ENCODE data around the gene GRAMD1A. TPM values are rescaled to one million over a fixed set of nuclear protein-coding genes. Genes with fewer than 3 reads are reported as not detected.
"Not testable (repeated sequence)": the region's sequence is repeated elsewhere in the genome, so short reads cannot be mapped to it uniquely, and the experiment has no call there.

Gene GRAMD1A
- total and polyA plus RNA-seq, 12 donors: 19.5 to 49.4 (median 31.8) TPM

DNA sequence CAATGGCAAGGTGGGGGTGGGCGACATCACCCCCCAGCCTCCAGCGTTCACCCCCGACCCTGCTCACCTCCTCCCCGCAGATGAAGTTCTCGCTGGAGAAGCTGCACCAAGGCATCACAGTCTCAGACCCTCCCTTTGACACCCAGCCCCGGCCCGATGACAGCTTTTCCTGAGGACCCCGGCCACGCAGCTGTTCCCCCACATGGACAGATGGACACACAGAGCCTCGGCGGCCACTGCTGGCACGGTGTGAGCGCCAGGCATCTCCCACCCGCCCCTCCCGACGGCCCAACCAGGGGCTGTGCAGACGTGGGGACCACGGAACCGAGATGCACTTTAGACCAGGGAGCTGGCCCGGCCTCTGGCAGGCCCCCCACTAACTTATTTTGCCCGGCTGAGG, 25.8 kb downstream of the GRAMD1A start:
- Histone ChIP-seq H3K9me3 (no peaks in the 10 kb centered on the region), H3K27ac (no peak overlapping the region), H3K36me3 (peaks cover 0 to 74% (median 47%) of the 10 kb centered on the region in 9 donors), H3K4me1 (peaks cover 0 to 15% (median 6%) of the 10 kb centered on the region in 9 donors), H3K4me3 (no peak overlapping the region), H3K27me3 (peaks cover 0 to 8% (median 0%) of the 10 kb centered on the region in 7 donors)
- intact Hi-C loops (cut with DNase I): no loop called here
- ATAC-seq (no peak), DNase-seq (no peak)
- TF ChIP-seq, protein P1, sequence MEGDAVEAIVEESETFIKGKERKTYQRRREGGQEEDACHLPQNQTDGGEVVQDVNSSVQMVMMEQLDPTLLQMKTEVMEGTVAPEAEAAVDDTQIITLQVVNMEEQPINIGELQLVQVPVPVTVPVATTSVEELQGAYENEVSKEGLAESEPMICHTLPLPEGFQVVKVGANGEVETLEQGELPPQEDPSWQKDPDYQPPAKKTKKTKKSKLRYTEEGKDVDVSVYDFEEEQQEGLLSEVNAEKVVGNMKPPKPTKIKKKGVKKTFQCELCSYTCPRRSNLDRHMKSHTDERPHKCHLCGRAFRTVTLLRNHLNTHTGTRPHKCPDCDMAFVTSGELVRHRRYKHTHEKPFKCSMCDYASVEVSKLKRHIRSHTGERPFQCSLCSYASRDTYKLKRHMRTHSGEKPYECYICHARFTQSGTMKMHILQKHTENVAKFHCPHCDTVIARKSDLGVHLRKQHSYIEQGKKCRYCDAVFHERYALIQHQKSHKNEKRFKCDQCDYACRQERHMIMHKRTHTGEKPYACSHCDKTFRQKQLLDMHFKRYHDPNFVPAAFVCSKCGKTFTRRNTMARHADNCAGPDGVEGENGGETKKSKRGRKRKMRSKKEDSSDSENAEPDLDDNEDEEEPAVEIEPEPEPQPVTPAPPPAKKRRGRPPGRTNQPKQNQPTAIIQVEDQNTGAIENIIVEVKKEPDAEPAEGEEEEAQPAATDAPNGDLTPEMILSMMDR (IDR thresholded peaks at IDR 0.05): no peak
- WGBS, 2 donors: 91 to 93% methylated on average over 21 of the region's 21 CpGs

DNA sequence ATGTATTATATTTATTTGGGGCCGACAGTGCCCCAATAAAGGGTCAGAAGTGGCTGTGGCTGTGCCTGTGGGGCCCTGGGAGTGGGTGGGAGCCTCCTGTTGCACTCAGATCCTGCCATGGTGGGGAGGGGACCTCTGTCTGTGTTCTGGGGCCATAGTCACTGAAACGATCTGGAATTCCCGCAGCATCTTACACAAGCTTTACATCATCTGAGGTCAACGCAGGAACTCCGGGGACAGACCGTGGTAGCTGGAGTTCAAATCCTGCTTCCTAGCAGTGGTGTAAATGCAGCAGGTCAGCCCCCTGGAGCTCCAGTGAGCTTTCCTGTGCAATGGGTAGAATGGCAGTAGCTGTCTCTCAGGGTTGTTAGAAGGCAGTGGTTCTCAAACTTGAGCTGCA, 26.3 kb downstream of the GRAMD1A start:
- H3K36me3 ChIP-seq: peaks cover 0 to 70% (median 42%) of the 10 kb centered on the region in 9 donors
- no peak overlapping the region for H3K27ac ChIP-seq
- H3K4me1 ChIP-seq: peaks cover 0 to 18% (median 9%) of the 10 kb centered on the region in 9 donors
- no peak for ATAC-seq
- H3K9me3 ChIP-seq: no peaks in the 10 kb centered on the region
- 80 to 82% methylated on average over 6 of the region's 6 CpGs for WGBS, 2 donors
- no peak for DNase-seq
- TF ChIP-seq, protein P1 (IDR thresholded peaks at IDR 0.05): no peak
- H3K4me3 ChIP-seq: no peak overlapping the region
- intact Hi-C loops (cut with DNase I): no loop called here
- peaks cover 0 to 13% (median 0%) of the 10 kb centered on the region in 7 donors for H3K27me3 ChIP-seq

DNA sequence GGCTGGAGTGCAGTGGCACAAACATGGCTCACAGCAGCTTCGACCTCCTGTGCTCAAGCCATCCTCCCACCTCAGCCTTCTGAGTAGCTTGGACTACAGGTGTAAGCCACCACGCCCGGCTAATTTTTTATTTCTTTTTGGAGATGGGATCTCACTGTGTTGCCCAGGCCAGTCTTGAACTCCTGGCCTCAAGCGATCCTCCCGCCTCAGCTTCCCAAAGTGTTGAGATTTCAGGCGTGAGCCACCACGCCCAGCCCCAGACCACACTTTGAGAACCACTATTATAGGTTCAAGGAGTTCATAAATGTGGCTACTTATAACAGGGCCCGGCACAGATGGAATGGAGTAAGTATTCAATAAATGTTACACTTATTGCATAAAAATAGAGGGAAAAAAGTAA, 26.9 kb downstream of the GRAMD1A start:
- WGBS, 2 donors: 90 to 91% methylated on average over 8 of the region's 8 CpGs
- intact Hi-C loops (cut with DNase I): no loop called here
- H3K27ac ChIP-seq: no peak overlapping the region
- peaks cover 0 to 64% (median 36%) of the 10 kb centered on the region in 9 donors for H3K36me3 ChIP-seq
- H3K27me3 ChIP-seq: peaks cover 0 to 19% (median 0%) of the 10 kb centered on the region in 7 donors
- TF ChIP-seq, protein P1 (IDR thresholded peaks at IDR 0.05): no peak
- no peak for DNase-seq
- no peak for ATAC-seq
- no peaks in the 10 kb centered on the region for H3K9me3 ChIP-seq
- no peak overlapping the region for H3K4me3 ChIP-seq
- peaks cover 0 to 20% (median 12%) of the 10 kb centered on the region in 9 donors for H3K4me1 ChIP-seq

DNA sequence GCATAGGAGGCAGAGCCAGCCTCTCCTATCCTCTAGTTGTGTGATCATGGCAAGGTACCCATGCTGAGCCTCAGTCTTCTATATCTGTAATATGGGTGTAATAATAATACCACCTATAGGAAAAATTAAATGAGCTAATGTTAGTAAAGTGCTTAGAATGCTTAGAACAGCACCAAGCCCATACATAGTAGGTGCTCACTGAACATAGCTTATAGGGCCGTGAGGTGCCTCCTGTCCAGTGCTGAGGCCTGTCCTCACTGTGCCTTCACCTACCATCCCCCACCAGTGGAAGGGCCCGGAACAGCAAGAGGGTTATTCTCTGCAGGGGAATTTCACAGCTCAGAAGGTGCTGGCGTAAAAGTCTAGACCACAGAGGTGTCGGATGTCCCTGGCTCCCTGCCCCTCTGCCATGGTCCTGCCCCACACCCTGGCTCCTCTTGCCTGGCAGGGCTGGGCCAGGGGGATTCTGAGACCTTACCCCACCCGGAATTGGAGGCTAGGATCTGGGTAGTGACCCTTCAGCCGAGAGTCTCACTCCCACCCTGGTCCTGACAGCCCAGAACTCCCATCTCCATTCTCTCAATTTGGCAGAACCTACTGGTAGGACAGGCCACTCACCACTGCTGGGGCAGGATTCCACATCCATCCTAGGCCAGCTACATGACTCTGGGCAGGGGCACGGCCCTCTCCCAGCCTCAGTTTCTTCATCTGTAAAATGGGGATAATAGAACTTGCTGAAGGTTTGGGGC, 27.9 kb downstream of the GRAMD1A start:
- Histone ChIP-seq H3K27ac (no peak overlapping the region), H3K4me1 (peaks cover 0 to 20% (median 12%) of the 10 kb centered on the region in 9 donors), H3K9me3 (no peaks in the 10 kb centered on the region), H3K36me3 (peaks cover 0 to 54% (median 26%) of the 10 kb centered on the region in 9 donors), H3K4me3 (no peak overlapping the region), H3K27me3 (peaks cover 0 to 22% (median 0%) of the 10 kb centered on the region in 7 donors)
- ATAC-seq (no peak), DNase-seq (no peak)
- WGBS, 2 donors: 76 to 80% methylated on average over 7 of the region's 7 CpGs
- intact Hi-C loops (cut with DNase I): no loop called here
- TF ChIP-seq, protein P1 (IDR thresholded peaks at IDR 0.05): no peak

DNA sequence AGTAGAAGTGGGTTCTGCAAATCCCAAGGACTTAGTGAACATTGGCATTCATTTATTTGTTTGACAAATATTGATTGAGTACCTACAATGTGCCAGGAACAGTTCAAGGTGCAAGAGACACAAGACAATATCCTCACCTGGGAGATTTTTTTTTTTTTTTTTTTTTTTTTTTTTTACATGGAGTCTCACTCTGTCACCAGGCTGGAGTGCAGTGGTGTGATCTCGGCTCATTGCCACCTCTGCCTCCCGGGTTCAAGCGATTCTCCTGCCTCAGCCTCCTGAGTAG, 28.4 kb downstream of the GRAMD1A start:
- H3K27ac ChIP-seq; ATAC-seq; intact Hi-C loops (cut with DNase I); H3K4me3 ChIP-seq; DNase-seq; H3K9me3 ChIP-seq: not testable (repeated sequence)
- Histone ChIP-seq H3K4me1 (peaks cover 0 to 20% (median 12%) of the 10 kb centered on the region in 9 donors), H3K27me3 (peaks cover 0 to 22% (median 0%) of the 10 kb centered on the region in 7 donors), H3K36me3 (peaks cover 0 to 49% (median 22%) of the 10 kb centered on the region in 9 donors)
- WGBS, 2 donors: 90 to 96% methylated on average over 3 of the region's 3 CpGs

DNA sequence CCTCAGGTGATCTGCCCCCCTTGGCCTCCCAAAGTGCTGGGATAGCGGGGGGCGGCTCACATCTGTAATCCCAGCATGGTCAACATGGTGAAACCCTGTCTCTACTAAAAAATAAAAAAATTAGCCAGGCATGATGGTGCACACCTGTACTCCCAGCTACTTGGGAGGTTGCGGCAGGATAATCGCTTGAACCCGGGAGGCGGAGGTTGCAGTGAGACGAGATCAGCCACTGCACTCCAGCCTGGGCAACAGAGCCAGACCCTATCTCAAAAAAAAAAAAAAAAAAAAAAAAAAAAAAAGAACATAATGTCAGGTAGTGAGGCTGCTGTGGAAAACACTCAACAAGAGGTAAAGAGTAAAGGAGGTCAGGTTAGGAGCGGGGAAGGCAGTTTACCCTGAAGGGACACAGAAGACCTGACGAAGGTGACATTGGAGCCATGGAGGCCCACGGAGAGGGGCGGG, 29.2 kb downstream of the GRAMD1A start:
- Histone ChIP-seq H3K36me3 (peaks cover 0 to 49% (median 23%) of the 10 kb centered on the region in 9 donors), H3K27me3 (peaks cover 0 to 22% (median 0%) of the 10 kb centered on the region in 7 donors), H3K27ac (peak overlapping the region in 1 of 10 donors; percentile 65), H3K4me1 (peaks cover 0 to 20% (median 11%) of the 10 kb centered on the region in 9 donors)
- H3K4me3 ChIP-seq; intact Hi-C loops (cut with DNase I); DNase-seq; H3K9me3 ChIP-seq; ATAC-seq: not testable (repeated sequence)
- WGBS, 2 donors: 72 to 74% methylated on average over 11 of the region's 11 CpGs

Measured in heart right ventricle (tissue), 16 donors.